HT1080 (cell line): ENCODE data around the gene LINGO4. TPM values are rescaled to one million over a fixed set of nuclear protein-coding genes. Genes with fewer than 3 reads are reported as not detected.
A peak's percentile ranks its signal among the peaks of the same experiment; 100 is the strongest.

Source experiments
- DNase-seq: peaks from one replicate; pipeline ENCODE4 v3.0.0-alpha.2; 2015; ENCODE audit warnings: low read depth
- total RNA-seq: library from RNA; depleted of rRNA; stranded (reverse); fragments of >200 nt; shearing (Covaris generic); gene quantifications from 2 replicates; pipeline ENCODE4 v1.2.3, GENCODE V29; 2014

The LINGO4 gene
- total RNA-seq, 1 experiment from 2014 or later = not detected

- no peak for DNase-seq
These were observed 9.2 kb upstream of the LINGO4 start for GRCh38 chr1:151814426-151814825.

DNA sequence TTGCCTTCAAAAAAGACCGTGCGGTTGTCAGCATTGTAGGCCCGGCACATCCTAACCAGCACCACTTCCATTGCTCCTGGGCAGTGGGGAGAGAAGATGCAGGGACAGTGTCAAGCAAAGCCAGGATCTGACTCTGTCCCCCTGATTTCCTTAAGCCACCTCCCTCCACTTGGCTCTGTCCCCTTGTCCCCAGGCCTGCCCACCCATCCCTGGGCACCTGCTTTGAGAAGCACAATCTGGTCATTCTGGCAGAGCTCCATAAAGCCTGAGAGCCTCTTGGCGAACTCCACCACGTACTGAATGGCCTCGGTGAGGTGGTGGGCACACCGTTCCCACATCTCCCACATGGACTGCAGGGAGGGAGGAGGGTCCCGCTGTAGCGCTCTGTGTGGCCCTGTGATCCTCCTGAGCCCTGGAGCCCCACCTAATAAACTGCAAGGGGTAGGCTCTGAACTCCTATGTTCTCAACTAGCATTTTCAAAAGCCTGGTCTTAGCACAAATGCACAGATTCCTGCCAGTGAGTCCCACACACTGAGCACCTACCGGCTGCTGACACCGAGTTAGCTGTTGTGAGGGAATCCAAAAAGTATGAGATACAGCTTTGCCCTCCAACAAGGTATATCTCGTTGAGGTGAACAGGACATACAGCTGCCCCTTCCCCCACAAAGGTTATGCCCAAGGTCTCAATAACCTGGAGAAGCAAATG lies 8.2 kb upstream of the LINGO4 start:
- DNase-seq = no peak

DNA sequence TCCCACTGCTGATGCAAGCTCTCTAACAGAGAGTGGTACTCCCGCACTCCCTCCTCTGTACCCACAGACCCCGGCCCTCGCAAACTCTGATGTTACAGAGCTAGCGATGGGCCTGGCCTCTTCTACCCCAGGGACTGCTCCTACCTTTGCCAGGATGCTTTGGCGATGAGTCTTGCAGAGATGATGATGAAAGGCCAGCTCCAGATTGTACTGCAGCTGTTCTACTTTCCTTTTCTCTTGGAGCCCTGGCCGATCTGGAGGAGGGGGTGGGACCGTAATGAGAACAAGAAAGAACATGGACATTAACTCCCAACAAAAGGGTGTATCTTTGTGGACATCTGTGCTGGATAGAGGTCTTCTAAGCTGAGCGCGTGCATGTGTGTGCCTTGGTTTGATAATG lies 6.0 kb upstream of the LINGO4 start:
- peak; percentile 6 for DNase-seq

- DNase-seq = no peak
These were observed 4.9 kb upstream of the LINGO4 start for GRCh38 chr1:151809985-151810556.

GRCh38 chr1:151809290-151809984 lies 4.2 kb upstream of the LINGO4 start:
- no peak for DNase-seq

- no peak for DNase-seq
These were observed 2.5 kb upstream of the LINGO4 start for GRCh38 chr1:151807766-151808165.

- DNase-seq = no peak
These were observed 1.9 kb upstream of the LINGO4 start for GRCh38 chr1:151807131-151807530.

DNA sequence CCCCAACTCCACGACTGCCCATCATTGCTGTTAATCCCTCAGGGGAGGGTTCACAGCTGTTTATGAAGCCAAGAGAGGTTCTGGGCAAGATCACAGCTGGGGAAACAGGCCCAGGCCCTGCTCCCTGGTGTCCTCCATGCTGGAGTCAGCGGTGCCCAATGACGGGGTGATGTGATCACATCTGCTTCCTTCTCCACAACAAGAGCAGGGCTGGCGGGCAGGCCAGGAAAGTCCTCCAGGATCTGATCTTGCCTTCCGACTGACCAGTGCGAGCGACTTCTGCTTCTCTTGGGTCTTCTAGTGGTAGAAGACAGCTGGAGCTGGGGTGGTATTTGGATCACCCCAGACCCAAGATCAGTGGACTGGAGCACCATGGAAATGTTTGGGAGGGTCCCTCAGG lies 951 bp upstream of the LINGO4 start:
- no peak for DNase-seq

GRCh38 chr1:151803915-151804314 lies 1.3 kb downstream of the LINGO4 start:
- no peak for DNase-seq

DNA sequence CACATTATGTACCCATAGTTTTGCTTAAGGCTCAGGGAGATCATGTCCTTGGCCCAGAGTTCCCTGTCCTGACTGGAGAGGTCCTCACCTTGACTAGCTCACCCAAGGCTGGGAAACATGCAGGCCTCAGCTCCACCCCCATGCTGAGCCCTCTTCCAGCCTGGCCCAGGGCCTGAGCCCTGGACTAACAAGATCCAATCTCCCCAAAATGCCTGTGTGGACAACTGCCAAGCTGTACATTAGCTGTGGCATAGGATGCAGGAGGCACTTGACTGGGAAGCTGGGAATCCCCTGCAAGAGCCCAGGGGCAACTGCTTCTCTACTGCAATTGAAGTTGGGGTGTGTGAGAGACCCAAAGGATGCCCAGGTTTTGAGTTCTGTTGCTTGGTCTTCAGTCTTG lies 2.1 kb downstream of the LINGO4 start:
- no peak for DNase-seq

DNA sequence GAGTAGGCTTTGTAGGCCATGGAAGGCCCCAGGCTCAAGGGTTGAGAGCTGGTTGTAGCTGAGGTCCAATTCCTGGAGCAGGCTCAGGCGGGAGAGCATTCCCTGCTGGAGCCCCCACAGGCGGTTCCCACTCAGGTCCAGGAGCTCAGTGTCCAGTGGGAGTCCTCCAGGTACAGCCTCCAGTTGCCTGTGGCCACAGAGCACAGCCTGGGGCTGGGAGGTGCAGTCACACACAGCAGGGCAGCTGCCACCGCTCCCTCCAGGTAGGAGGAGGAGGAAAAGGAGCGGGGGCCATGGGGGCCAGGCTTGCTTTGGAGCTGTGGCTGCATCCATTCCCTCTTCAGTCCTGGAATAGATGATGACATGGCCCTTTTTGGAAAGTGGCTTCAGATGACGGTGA lies 2.8 kb downstream of the LINGO4 start:
- no peak for DNase-seq

DNA sequence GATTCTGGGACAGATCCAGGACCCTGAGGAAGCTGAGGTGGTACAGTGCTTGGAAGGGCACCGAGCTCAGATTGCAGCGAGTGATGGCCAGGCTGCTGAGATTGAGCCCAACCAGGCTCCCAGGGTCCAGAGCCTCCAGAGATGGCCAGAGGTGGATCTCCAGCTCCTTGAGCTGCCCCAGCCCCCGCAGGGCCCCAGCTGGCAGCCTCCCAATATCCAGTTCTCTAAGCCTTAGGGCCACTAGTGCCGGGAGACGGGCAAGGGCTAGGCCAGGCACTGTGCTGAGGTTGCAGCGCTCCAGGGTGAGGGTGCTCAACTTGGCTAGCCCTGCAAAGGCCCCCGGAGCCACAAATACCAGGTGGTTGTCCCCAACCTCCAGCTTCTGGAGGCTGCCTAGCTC lies 3.4 kb downstream of the LINGO4 start:
- no peak for DNase-seq

GRCh38 chr1:151801310-151801820 lies 3.9 kb downstream of the LINGO4 start:
- no peak for DNase-seq

DNA sequence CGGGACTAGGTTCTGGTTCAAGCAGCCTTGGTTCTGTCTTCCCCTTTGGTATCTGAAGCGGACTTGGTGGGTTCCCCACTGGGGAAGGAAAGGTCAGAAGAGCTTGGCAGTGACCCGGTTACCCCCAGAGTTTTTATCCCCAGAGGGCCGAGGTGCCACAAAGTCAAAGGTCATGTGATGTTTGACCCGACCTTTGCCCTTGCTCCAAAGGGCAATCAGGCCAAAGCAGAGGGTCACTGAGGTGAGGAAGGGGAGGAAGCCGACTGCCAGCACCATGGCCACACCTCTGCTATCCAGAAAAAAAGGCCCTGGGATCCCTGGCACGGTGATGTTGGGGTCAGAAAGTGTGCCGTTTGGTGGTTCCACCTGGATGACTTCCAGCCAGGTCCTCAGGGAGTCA lies 4.4 kb downstream of the LINGO4 start:
- DNase-seq = no peak

- no peak for DNase-seq
These were observed 5.8 kb downstream of the LINGO4 start for GRCh38 chr1:151799179-151800022.

- no peak for DNase-seq
These were observed 6.6 kb downstream of the LINGO4 start for GRCh38 chr1:151798571-151798970.

- DNase-seq = no peak
These were observed 14.1 kb downstream of the LINGO4 start for GRCh38 chr1:151790940-151791651.

DNA sequence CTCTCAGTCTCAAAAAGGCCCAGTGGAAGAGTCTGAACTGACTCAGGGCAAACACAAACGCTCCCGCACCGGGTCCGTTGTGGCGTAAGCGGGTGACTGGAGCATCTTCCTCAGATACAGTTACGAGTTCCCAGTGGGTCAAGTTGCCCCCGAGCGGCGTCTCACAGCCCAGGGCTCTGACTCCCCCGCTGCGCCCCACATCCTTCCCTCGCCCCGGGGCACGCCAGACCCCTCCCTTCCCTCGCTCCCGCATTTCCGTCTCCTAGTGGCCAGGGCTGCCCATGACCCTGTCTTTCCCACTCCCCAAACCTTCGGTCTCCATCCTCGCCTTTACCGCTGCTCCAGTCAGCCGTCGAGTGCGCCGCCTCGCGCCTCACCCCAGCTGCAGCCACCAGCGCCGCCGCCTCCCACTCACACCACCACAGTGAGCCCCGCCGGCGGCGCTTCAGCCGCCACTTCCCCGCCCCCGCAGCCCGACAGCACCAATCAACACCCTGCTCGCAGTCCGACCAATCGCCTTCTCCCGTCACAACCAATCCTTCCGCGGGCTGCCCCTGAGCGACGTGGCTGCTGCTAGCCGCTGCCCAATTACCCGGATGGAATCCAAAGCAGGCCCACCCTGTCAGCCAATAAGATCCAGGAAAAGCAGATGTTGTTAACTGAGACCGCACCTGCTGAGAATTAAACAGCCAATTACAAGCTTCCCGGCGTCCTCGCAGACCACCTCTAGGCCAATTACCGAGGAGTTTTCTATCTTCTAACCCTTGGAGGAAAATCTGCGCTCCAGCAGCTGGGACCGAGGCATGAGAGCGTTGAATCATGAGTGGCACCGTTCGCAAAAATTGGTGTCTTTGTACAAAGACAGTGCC lies 14.9 kb downstream of the LINGO4 start, which contains the start of gene TDRKH:
TDRKH (minus strand) TSS at position 430 of the 869 bp plus-strand sequence. CDS start 7,478 bp downstream, outside the sequence.
- DNase-seq = peak; percentile 98

DNA sequence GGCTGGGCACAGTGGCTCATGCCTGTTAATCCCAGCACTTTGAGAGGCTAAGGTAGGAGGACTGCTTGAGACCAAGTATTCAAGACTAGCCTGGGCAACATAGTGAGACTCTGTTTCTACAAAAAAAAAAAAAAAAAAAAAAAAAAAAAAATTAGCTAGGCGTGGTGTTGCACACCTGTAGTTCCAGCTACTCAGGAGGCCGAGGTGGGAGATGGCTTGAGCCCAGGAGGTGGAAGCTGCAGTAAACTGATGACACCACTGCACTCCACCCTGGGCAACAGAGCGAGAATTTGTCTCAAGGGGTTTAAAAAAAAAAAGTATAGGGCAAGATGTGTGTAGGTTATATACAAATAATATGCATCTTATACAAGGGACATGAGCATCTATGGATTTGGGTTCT lies 17.5 kb downstream of the LINGO4 start:
- no peak for DNase-seq

GRCh38 chr1:151783796-151784195 lies 21.4 kb downstream of the LINGO4 start:
- DNase-seq = no peak
